NT2/D1 (cell line): Measurements from ENCODE around the gene AFAP1L2.

Experiments used
- DNase-seq: peaks from one replicate; pipeline ENCODE4 v3.0.0-alpha.2; 2011; ENCODE audit warnings: low read depth, low spot score
- H3K27me3 ChIP-seq: 2 replicates; pipeline ENCODE4 v1.6.0; 2011; ENCODE audit warnings: mild to moderate bottlenecking; ENCODE audit not compliant: insufficient read length, insufficient read depth
- H3K36me3 ChIP-seq: 2 replicates; pipeline ENCODE4 v1.6.1; 2011; ENCODE audit warnings: mild to moderate bottlenecking, low read length, mixed read lengths; ENCODE audit not compliant: insufficient read depth, insufficient read length
- H3K4me1 ChIP-seq: 2 replicates; pipeline ENCODE4 v1.5.1; 2011; ENCODE audit not compliant: insufficient read depth, insufficient read length
- H3K4me3 ChIP-seq: 2 replicates; pipeline ENCODE4 v1.5.1; 2011; ENCODE audit warnings: low read depth; ENCODE audit not compliant: insufficient read length
- H3K9ac ChIP-seq: 2 replicates; pipeline ENCODE4 v1.6.0; 2011; ENCODE audit warnings: low read depth; ENCODE audit not compliant: insufficient read length
- H3K9me3 ChIP-seq: 2 replicates; pipeline ENCODE4 v1.5.1; 2011; ENCODE audit warnings: mild to moderate bottlenecking, low read length; ENCODE audit not compliant: insufficient read depth
- SUZ12 ChIP-seq: IDR thresholded peaks from 2 replicates; pipeline ENCODE4 v1.6.1; 2011; ENCODE audit not compliant: insufficient read length, insufficient read depth; ENCODE audit errors: extremely low read depth
- YY1 ChIP-seq: IDR thresholded peaks from 2 replicates; pipeline ENCODE4 v1.6.1; 2011; ENCODE audit not compliant: insufficient read length, insufficient read depth
- ZNF274 ChIP-seq: IDR thresholded peaks from 2 replicates; pipeline ENCODE4 v1.6.1; 2011; ENCODE audit warnings: mild to moderate bottlenecking, low read depth, low read length

AFAP1L2 gene

DNA sequence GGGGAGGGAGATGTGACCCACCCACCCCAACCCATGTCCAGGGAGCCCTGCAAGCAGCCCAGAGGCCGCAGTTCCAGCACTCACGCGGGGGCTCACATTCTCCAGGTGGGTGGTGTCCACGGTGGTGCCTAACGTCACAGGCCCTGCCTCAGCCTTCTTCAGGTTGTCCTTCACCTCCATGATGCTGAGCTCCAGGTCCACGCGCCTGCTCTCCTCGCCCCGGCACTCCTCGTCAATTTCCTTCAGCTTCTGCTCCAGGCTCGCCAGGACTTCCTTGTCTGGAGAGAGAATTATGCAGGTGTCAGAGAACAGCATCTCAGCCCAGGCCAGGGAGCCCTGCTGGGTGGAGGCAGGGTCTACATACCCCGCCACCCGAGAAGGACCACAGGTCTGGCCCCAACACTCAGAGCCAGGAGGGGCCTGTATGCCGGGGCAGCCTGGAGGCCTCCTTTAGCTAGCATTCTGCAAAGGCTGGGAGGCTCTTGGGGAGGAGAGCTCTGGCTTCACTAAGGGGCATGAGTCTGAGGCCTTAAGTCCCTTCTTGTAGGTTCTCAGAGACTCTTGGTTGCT is 107.1 kb downstream of the AFAP1L2 start:
- peaks cover 59% of the 10 kb centered on the region for H3K36me3 ChIP-seq
- TF ChIP-seq SUZ12: no peak
- no peak for TF ChIP-seq ZNF274
- no peak for TF ChIP-seq YY1
- DNase-seq: no peak
- no peaks in the 10 kb centered on the region for H3K27me3 ChIP-seq
- no peak overlapping the region for H3K9ac ChIP-seq
- H3K9me3 ChIP-seq: peaks cover 23% of the 10 kb centered on the region
- H3K4me3 ChIP-seq: no peak overlapping the region
- H3K4me1 ChIP-seq: no peaks in the 10 kb centered on the region

DNA sequence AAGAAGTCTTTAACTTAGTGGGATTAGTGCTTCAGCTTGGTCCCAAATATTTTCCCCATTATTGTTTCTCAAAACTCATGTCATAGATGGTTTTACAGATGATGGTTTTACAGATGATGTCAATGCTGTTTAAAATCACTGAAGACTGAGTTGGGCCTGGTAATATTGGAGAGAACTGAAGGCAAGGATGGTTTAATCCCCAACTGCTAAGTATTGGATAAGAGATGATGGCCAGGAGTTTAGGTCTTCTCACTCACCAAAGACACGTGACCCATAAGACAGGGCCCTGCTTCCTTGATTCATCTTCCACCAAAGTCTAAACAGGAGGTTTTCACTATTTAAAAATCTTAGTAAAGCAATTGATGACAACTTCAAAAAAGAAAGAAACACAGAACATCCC is 108.9 kb downstream of the AFAP1L2 start:
- Histone ChIP-seq H3K36me3 (peaks cover 44% of the 10 kb centered on the region), H3K4me3 (no peak overlapping the region), H3K27me3 (no peaks in the 10 kb centered on the region), H3K9ac (no peak overlapping the region), H3K9me3 (peaks cover 23% of the 10 kb centered on the region), H3K4me1 (no peaks in the 10 kb centered on the region)
- DNase-seq: no peak
- TF ChIP-seq SUZ12 (no peak), ZNF274 (no peak), YY1 (no peak)

DNA sequence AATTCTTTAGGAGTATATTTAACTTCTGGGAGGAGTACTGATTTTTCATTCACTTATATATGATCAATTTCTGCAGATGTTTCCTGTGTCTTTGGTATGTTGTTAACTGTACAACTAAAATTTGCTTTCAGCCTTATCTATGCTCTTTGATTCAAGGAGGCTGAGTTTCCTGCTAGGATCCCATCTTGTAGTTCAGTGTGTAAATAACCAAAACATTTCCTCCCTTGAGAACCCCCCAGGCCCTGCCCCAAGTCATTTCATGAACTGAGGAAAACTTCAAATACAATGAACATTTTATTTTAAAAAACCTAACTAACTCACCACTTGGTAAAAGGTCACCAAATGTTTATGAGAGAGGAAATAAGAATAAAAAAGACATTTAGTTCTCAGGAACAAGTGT is 109.8 kb downstream of the AFAP1L2 start:
- Histone ChIP-seq H3K36me3 (peaks cover 38% of the 10 kb centered on the region), H3K4me3 (no peak overlapping the region), H3K27me3 (no peaks in the 10 kb centered on the region), H3K9me3 (peaks cover 23% of the 10 kb centered on the region), H3K4me1 (no peaks in the 10 kb centered on the region), H3K9ac (no peak overlapping the region)
- no peak for TF ChIP-seq YY1
- TF ChIP-seq SUZ12: no peak
- no peak for TF ChIP-seq ZNF274
- no peak for DNase-seq

DNA sequence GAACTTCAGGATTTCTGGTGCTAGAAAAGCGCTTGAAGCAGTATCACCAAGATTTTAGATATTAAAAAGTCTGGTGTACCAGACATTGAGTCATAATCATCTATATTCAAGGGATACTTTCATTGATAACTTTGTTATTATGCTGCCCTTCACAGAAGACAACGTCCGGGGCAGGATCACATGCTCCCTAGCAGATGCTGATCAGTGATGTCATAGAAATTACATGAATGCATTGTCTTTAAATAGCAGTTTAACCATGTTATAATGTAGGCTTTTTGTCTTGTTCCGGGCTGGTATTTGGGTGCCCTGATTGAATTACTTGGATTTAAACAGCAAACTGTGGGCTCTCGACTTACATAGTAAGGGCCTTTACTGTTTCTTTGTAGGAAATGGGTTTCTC is 111.2 kb downstream of the AFAP1L2 start:
- no peaks in the 10 kb centered on the region for H3K4me1 ChIP-seq
- H3K4me3 ChIP-seq: no peak overlapping the region
- H3K27me3 ChIP-seq: no peaks in the 10 kb centered on the region
- peaks cover 24% of the 10 kb centered on the region for H3K36me3 ChIP-seq
- peaks cover 23% of the 10 kb centered on the region for H3K9me3 ChIP-seq
- DNase-seq: no peak
- no peak overlapping the region for H3K9ac ChIP-seq
- TF ChIP-seq SUZ12 (no peak), YY1 (no peak), ZNF274 (no peak)

GRCh38 chr10:114291516-114291915 is 112.8 kb downstream of the AFAP1L2 start:
- Histone ChIP-seq H3K36me3 (peaks cover 11% of the 10 kb centered on the region), H3K4me3 (no peak overlapping the region), H3K27me3 (no peaks in the 10 kb centered on the region), H3K4me1 (no peaks in the 10 kb centered on the region), H3K9me3 (peaks cover 18% of the 10 kb centered on the region), H3K9ac (no peak overlapping the region)
- no peak for DNase-seq
- TF ChIP-seq ZNF274: no peak

DNA sequence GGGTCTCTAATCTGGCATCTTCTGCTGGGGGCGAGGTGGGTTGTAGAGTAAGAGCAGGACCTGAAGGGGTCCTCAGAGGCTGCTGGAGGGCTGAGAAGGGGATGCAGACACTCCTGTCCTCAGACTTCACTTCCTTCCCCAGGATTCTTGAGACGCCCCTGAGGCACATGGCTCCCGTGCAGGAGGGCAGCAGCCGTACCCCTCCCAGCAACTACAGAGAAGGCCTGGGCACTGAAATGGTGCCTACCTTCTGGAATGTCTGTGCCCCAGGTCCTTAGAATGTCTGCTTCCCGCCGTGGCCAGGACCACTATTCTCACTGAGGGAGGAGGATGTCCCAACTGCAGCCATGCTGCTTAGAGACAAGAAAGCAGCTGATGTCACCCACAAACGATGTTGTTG is 113.2 kb downstream of the AFAP1L2 start:
- Histone ChIP-seq H3K9ac (no peak overlapping the region), H3K36me3 (peaks cover 7% of the 10 kb centered on the region), H3K4me3 (no peak overlapping the region), H3K4me1 (peaks cover under 1% of the 10 kb centered on the region), H3K27me3 (no peaks in the 10 kb centered on the region), H3K9me3 (peaks cover 14% of the 10 kb centered on the region)
- no peak for DNase-seq
- TF ChIP-seq ZNF274 (no peak), SUZ12 (no peak), YY1 (no peak)

DNA sequence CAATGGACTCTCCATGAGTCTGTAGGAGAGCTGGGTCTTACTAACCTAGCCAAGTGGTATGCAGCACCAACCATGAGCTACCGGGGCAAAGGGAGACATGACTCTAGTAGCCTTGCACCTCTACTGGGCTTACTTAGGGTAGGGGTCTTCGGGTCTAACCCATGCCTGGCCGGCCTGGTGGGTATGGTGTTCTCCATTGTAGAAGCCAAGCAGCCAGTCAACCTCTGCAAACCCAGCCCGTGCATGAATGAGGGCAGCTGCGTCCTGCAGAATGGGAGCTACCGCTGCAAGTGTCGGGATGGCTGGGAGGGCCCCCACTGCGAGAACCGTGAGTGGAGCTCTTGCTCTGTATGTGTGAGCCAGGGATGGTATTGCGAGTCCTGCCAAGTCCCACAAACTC is 114.3 kb downstream of the AFAP1L2 start:
- Histone ChIP-seq H3K36me3 (no peaks in the 10 kb centered on the region), H3K4me3 (no peak overlapping the region), H3K27me3 (no peaks in the 10 kb centered on the region), H3K9ac (no peak overlapping the region), H3K9me3 (peaks cover 3% of the 10 kb centered on the region), H3K4me1 (peaks cover 3% of the 10 kb centered on the region)
- DNase-seq: no peak
- TF ChIP-seq ZNF274 (no peak), SUZ12 (no peak), YY1 (no peak)

DNA sequence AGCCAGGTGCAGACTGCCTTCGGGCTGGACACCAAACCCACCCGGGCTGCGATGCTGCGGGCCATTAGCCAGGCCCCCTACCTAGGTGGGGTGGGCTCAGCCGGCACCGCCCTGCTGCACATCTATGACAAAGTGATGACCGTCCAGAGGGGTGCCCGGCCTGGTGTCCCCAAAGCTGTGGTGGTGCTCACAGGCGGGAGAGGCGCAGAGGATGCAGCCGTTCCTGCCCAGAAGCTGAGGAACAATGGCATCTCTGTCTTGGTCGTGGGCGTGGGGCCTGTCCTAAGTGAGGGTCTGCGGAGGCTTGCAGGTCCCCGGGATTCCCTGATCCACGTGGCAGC is 115.2 kb downstream of the AFAP1L2 start:
- H3K36me3 ChIP-seq: no peaks in the 10 kb centered on the region
- no peaks in the 10 kb centered on the region for H3K9me3 ChIP-seq
- no peak overlapping the region for H3K9ac ChIP-seq
- H3K27me3 ChIP-seq: no peaks in the 10 kb centered on the region
- peaks cover 3% of the 10 kb centered on the region for H3K4me1 ChIP-seq
- TF ChIP-seq YY1 (no peak), ZNF274 (no peak), SUZ12 (no peak)
- DNase-seq: no peak
- H3K4me3 ChIP-seq: no peak overlapping the region
